HEK293T (cell line): ENCODE results near the gene CBX2.

Experiments used
- CTCF ChIA-PET: fragments of 350-600 bp; formaldehyde crosslinking; extraction: SDS; loops from one replicate; lab custom pipeline; 2021; ENCODE audit warnings: antibody characterized with exemption, inconsistent platforms; lab: Yijun Ruan, JAX
- POLR2A ChIA-PET: fragments of 350-600 bp; formaldehyde crosslinking; extraction: SDS; loops from one replicate; lab custom pipeline; 2020; ENCODE audit warnings: antibody characterized with exemption, inconsistent platforms; lab: Yijun Ruan, JAX
- DNase-seq: peaks from one replicate; pipeline ENCODE4 v3.0.0; 2012; ENCODE audit warnings: mixed read lengths; ENCODE audit errors: extremely low spot score
- ARNT ChIP-seq: fragments of 450-650 bp; IDR thresholded peaks from 2 replicates; pipeline ENCODE4 v1.6.1; 2017; ENCODE audit warnings: mild to moderate bottlenecking
- BHLHE40 ChIP-seq: fragments of 450-650 bp; IDR thresholded peaks from 2 replicates; pipeline ENCODE4 v1.6.1; 2016; ENCODE audit warnings: mild to moderate bottlenecking, moderate library complexity, borderline replicate concordance
- CTBP1 ChIP-seq: fragments of 450-650 bp; IDR thresholded peaks from 2 replicates; pipeline ENCODE4 v1.6.1; 2016; ENCODE audit warnings: borderline replicate concordance
- ELF4 ChIP-seq: fragments of 450-650 bp; IDR thresholded peaks from 2 replicates; pipeline ENCODE4 v1.6.1; 2017; ENCODE audit warnings: antibody characterized with exemption
- FOXA1 ChIP-seq: fragments of 450-650 bp; IDR thresholded peaks from 2 replicates; pipeline ENCODE4 v1.6.1; 2016; ENCODE audit warnings: mild to moderate bottlenecking
- FOXK2 ChIP-seq: fragments of 450-650 bp; IDR thresholded peaks from 2 replicates; pipeline ENCODE4 v1.6.1; 2016; ENCODE audit warnings: mild to moderate bottlenecking
- FOXM1 ChIP-seq: fragments of 450-650 bp; IDR thresholded peaks from 2 replicates; pipeline ENCODE4 v1.6.1; 2017; ENCODE audit warnings: mild to moderate bottlenecking, borderline replicate concordance
- HDGF ChIP-seq: fragments of 450-650 bp; IDR thresholded peaks from 2 replicates; pipeline ENCODE4 v1.6.1; 2017; ENCODE audit warnings: antibody characterized with exemption, borderline replicate concordance
- L3MBTL2 ChIP-seq: fragments of 450-650 bp; conservative IDR thresholded peaks from 2 replicates; pipeline ENCODE4 v1.6.1; 2016; ENCODE audit warnings: mild to moderate bottlenecking
- LEF1 ChIP-seq: fragments of 450-650 bp; IDR thresholded peaks from 2 replicates; pipeline ENCODE4 v1.6.1; 2017; ENCODE audit warnings: mild to moderate bottlenecking, borderline replicate concordance
- NFRKB ChIP-seq: fragments of 450-650 bp; IDR thresholded peaks from 2 replicates; pipeline ENCODE4 v1.6.1; 2016; ENCODE audit warnings: mild to moderate bottlenecking, moderate library complexity
- PKNOX1 ChIP-seq: fragments of 450-650 bp; IDR thresholded peaks from 2 replicates; pipeline ENCODE4 v1.6.1; 2016
- SP1 ChIP-seq: fragments of 450-650 bp; IDR thresholded peaks from 2 replicates; pipeline ENCODE4 v1.6.1; 2017
- SUZ12 ChIP-seq: fragments of 450-650 bp; IDR thresholded peaks from 2 replicates; pipeline ENCODE4 v1.6.1; 2016; ENCODE audit warnings: mild to moderate bottlenecking
- TARDBP ChIP-seq: fragments of 450-650 bp; IDR thresholded peaks from 2 replicates; pipeline ENCODE4 v1.6.1; 2016
- ZNF384 ChIP-seq: fragments of 450-650 bp; IDR thresholded peaks from 2 replicates; pipeline ENCODE4 v1.6.1; 2016

CBX2 gene

GRCh38 chr17:79745641-79746105 is 32.3 kb upstream of the CBX2 start:
- POLR2A ChIA-PET: interaction anchor here (0.6 to 2.3 kb wide), 4 partner anchors 33 to 247 kb away, joined by 3 to 12 read pairs (median 6); partner anchors contain the start of gene CBX2
- no peak for DNase-seq
- CTCF ChIA-PET: interaction anchor here (0.7 to 3.2 kb wide), 21 partner anchors 9 to 339 kb away, joined by 3 to 15 read pairs (median 4); no protein-coding TSS in a partner anchor
- TF ChIP-seq FOXK2: no peak
- TF ChIP-seq SUZ12: no peak
- TF ChIP-seq SP1: no peak

- POLR2A ChIA-PET: interaction anchor here (0.7 to 2.3 kb wide), 2 partner anchors 32 to 40 kb away, joined by 3 to 10 read pairs; partner anchors contain the start of gene CBX2
- CTCF ChIA-PET: interaction anchor here (0.9 to 1.4 kb wide), 7 partner anchors 10 to 246 kb away, joined by 3 to 5 read pairs (median 3); no protein-coding TSS in a partner anchor
- no peak for DNase-seq
- TF ChIP-seq L3MBTL2 (no peak), FOXM1 (no peak), ZNF384 (no peak), LEF1 (no peak), PKNOX1 (no peak), FOXK2 (no peak), CTBP1 (no peak), BHLHE40 (no peak), HDGF (no peak), NFRKB (no peak), SP1 (no peak), TARDBP (no peak), ARNT (no peak), FOXA1 (no peak), ELF4 (no peak), SUZ12 (no peak)
These were observed 30.9 kb upstream of the CBX2 start for GRCh38 chr17:79746889-79747507.

- no peak for DNase-seq
- ChIA-PET POLR2A (interaction anchor here (0.7 kb wide), 1 partner anchor 39 kb away, joined by 3 read pairs; no protein-coding TSS in a partner anchor), CTCF (interaction anchor here (1.0 kb wide), 1 partner anchor 245 kb away, joined by 3 read pairs; no protein-coding TSS in a partner anchor)
- no peak for TF ChIP-seq CTBP1
- no peak for TF ChIP-seq NFRKB
- no peak for TF ChIP-seq ELF4
These were observed 30.2 kb upstream of the CBX2 start for GRCh38 chr17:79747508-79748294.

- CTCF ChIA-PET: no interaction called here
- DNase-seq: no peak
- TF ChIP-seq SUZ12: no peak
- TF ChIP-seq LEF1: no peak
- TF ChIP-seq SP1: no peak
- no peak for TF ChIP-seq FOXM1
- no peak for TF ChIP-seq TARDBP
- no peak for TF ChIP-seq HDGF
- no peak for TF ChIP-seq ZNF384
- no peak for TF ChIP-seq L3MBTL2
- no peak for TF ChIP-seq BHLHE40
- no peak for TF ChIP-seq FOXA1
- TF ChIP-seq ARNT: no peak
- no peak for TF ChIP-seq PKNOX1
- TF ChIP-seq ELF4: no peak
- TF ChIP-seq CTBP1: no peak
- TF ChIP-seq FOXK2: no peak
- TF ChIP-seq NFRKB: no peak
- POLR2A ChIA-PET: no interaction called here
These were observed 29.5 kb upstream of the CBX2 start for GRCh38 chr17:79748295-79749099.

GRCh38 chr17:79749156-79749815 is 28.7 kb upstream of the CBX2 start:
- DNase-seq: no peak
- CTCF ChIA-PET: interaction anchor here (0.7 to 1.3 kb wide), 5 partner anchors 8 to 62 kb away, joined by 3 to 10 read pairs (median 4); no protein-coding TSS in a partner anchor
- POLR2A ChIA-PET: interaction anchor here (1.0 kb wide), 2 partner anchors 25 to 29 kb away, joined by 3 read pairs; no protein-coding TSS in a partner anchor
- TF ChIP-seq NFRKB (no peak), ZNF384 (no peak), LEF1 (no peak), HDGF (no peak), L3MBTL2 (no peak), SUZ12 (no peak), CTBP1 (no peak), ELF4 (no peak), BHLHE40 (no peak), FOXM1 (no peak), PKNOX1 (no peak), FOXK2 (no peak)
